Neuronal stem cell (in vitro differentiated cells): Measurements from ENCODE around the gene SARS2.

Experiments
- DNase-seq: peaks from one replicate; pipeline ENCODE4 v3.0.0-alpha.2; 2013; ENCODE audit warnings: low spot score
- H2AFZ ChIP-seq: one replicate; pipeline ENCODE4 v1.6.1; 2013; ENCODE audit warnings: mild to moderate bottlenecking, low read length, inconsistent platforms
- H2AK5ac ChIP-seq: 2 replicates; pipeline ENCODE4 v1.6.1; 2013; ENCODE audit warnings: low read depth, mild to moderate bottlenecking, inconsistent platforms, low read length, moderate library complexity, mixed read lengths
- H2BK120ac ChIP-seq: 2 replicates; pipeline ENCODE4 v1.6.1; 2013; ENCODE audit warnings: low read depth, mild to moderate bottlenecking, inconsistent platforms, low read length, moderate library complexity, mixed read lengths
- H2BK12ac ChIP-seq: one replicate; pipeline ENCODE4 v1.6.1; 2013; ENCODE audit warnings: low read length, inconsistent platforms
- H2BK15ac ChIP-seq: 2 replicates; pipeline ENCODE4 v1.6.1; 2013; ENCODE audit warnings: mild to moderate bottlenecking, low read length, inconsistent platforms, mixed read lengths
- H2BK5ac ChIP-seq: one replicate; pipeline ENCODE4 v1.6.1; 2013; ENCODE audit warnings: inconsistent platforms, mild to moderate bottlenecking, low read length, moderate library complexity
- H3K14ac ChIP-seq: one replicate; pipeline ENCODE4 v1.6.1; 2013; ENCODE audit warnings: low read length, inconsistent platforms
- H3K18ac ChIP-seq: 2 replicates; pipeline ENCODE4 v1.6.1; 2013; ENCODE audit warnings: low read length, inconsistent platforms
- H3K23ac ChIP-seq: 2 replicates; pipeline ENCODE4 v1.6.1; 2013; ENCODE audit warnings: low read depth, mild to moderate bottlenecking, mixed read lengths, low read length, inconsistent platforms; ENCODE audit not compliant: poor library complexity
- H3K27ac ChIP-seq: replicated peaks from 3 replicates; pipeline ENCODE4 v1.5.1; 2013; ENCODE audit warnings: low read length, inconsistent platforms
- H3K27me3 ChIP-seq, 3 experiments: 2 replicates each; pipeline ENCODE4 v1.6.1; 2013; ENCODE audit warnings: low read length in 3 of 3, mild to moderate bottlenecking in 2 of 3, inconsistent platforms in 1 of 3, low read depth in 1 of 3, mixed read lengths in 1 of 3, moderate library complexity in 1 of 3; ENCODE audit not compliant: control insufficient read depth in 3 of 3, insufficient read depth in 3 of 3
- H3K36me3 ChIP-seq, 2 donors: replicated peaks in 1 of 2; 2 replicates each; pipeline ENCODE4 v1.6.1; 2013; ENCODE audit warnings: low read length in 2 of 2; ENCODE audit not compliant: control insufficient read depth in 2 of 2, insufficient read depth in 2 of 2
- H3K4ac ChIP-seq: 2 replicates; pipeline ENCODE4 v1.6.1; 2013; ENCODE audit warnings: inconsistent platforms, mild to moderate bottlenecking, low read length, moderate library complexity
- H3K4me1 ChIP-seq, 2 donors: 1 replicate in 1 of 2; 2 replicates in 1 of 2; pipeline ENCODE4 v1.6.1; 2013; ENCODE audit warnings: low read length in 2 of 2, low read depth in 1 of 2; ENCODE audit not compliant: control insufficient read depth in 2 of 2, insufficient read depth in 1 of 2
- H3K4me2 ChIP-seq: one replicate; pipeline ENCODE4 v1.6.1; 2013; ENCODE audit warnings: mild to moderate bottlenecking, low read length, inconsistent platforms; ENCODE audit not compliant: insufficient read depth, poor library complexity, severe bottlenecking
- H3K4me3 ChIP-seq, 2 donors: 2 replicates each; pipeline ENCODE4 v1.5.1; 2013; ENCODE audit warnings: low read length in 2 of 2, mild to moderate bottlenecking in 2 of 2, inconsistent platforms in 1 of 2, moderate library complexity in 1 of 2
- H3K79me1 ChIP-seq: one replicate; pipeline ENCODE4 v1.6.1; 2013; ENCODE audit warnings: low read depth, mild to moderate bottlenecking, inconsistent platforms, low read length, moderate library complexity
- H3K9ac ChIP-seq: one replicate; pipeline ENCODE4 v1.6.1; 2013; ENCODE audit warnings: mild to moderate bottlenecking, low read depth, low read length, inconsistent platforms; ENCODE audit not compliant: poor library complexity
- H3K9me3 ChIP-seq, 2 donors: replicated peaks in 1 of 2; 2 replicates each; pipeline versions ENCODE3 to v1.6.1; 2013; ENCODE audit warnings: low read length in 2 of 2, mild to moderate bottlenecking in 2 of 2, inconsistent platforms in 1 of 2, low read depth in 1 of 2, mixed read lengths in 1 of 2, moderate library complexity in 1 of 2; ENCODE audit not compliant: control insufficient read depth in 2 of 2, insufficient read depth in 1 of 2
- H4K8ac ChIP-seq: one replicate; pipeline ENCODE4 v1.6.1; 2013; ENCODE audit warnings: low read depth, mild to moderate bottlenecking, inconsistent platforms, low read length, moderate library complexity
- H4K91ac ChIP-seq: one replicate; pipeline ENCODE4 v1.6.1; 2013; ENCODE audit warnings: low read length, low read depth, mild to moderate bottlenecking, inconsistent platforms; ENCODE audit not compliant: poor library complexity
- WGBS, 2 donors: extraction: QIAGEN DNeasy Blood & Tissue Kit; methylation state at CpG; one replicate each; pipeline ENCODE4 v1.1.7; 2013; ENCODE audit warnings: missing lambda C conversion rate in 2 of 2, mixed read lengths in 1 of 2; ENCODE audit not compliant: insufficient read length in 2 of 2, insufficient replicate concordance in 1 of 2; ENCODE audit errors: extremely low coverage in 2 of 2; 5-methylcytosine and 5-hydroxymethylcytosine counted together

Gene SARS2

DNA sequence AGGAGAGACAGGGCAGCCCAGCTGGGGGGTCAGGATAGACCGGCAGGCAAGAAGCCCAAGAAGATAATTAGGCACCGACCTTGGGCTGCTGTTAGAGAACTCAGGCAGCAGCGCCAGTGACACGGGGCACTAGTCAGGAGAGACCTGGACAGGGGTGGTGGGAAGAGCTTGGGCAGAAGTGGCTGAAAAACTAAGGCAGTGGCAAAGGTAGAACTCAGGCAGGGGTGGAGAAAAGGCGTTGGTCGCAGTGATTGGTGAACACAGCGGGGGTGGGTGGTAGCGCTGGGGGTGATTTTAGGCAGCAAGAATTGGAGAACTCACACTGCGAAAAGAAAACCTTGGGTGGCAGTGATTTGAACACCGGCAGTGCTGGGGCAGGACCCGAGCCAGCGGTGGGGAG lies 22.9 kb downstream of the SARS2 start:
- peak overlapping the region in 1 of 2 donors; percentile 40 for H3K4me3 ChIP-seq
- peaks cover 0 to 12% of the 10 kb centered on the region in 2 donors for H3K9me3 ChIP-seq
- no peak overlapping the region for H4K91ac ChIP-seq
- H3K27ac ChIP-seq = no peak overlapping the region
- no peaks in the 10 kb centered on the region for H3K79me1 ChIP-seq
- no peak overlapping the region for H4K8ac ChIP-seq
- no CpG with 5 or more reads among the region's 12 CpGs for WGBS, 2 donors
- peaks cover 0 to 2% of the 10 kb centered on the region in 2 donors for H3K4me1 ChIP-seq
- no peak overlapping the region for H2AFZ ChIP-seq
- no peak overlapping the region for H2AK5ac ChIP-seq
- no peaks in the 10 kb centered on the region for H3K27me3 ChIP-seq
- no peak for DNase-seq
- peak overlapping the region; percentile 24 for H3K9ac ChIP-seq
- H3K4ac ChIP-seq = no peak overlapping the region
- H3K14ac ChIP-seq = no peak overlapping the region
- H2BK120ac ChIP-seq = no peak overlapping the region
- no peak overlapping the region for H2BK15ac ChIP-seq
- H3K36me3 ChIP-seq = peaks cover 19 to 30% of the 10 kb centered on the region in 2 donors
- H2BK12ac ChIP-seq = no peak overlapping the region
- no peak overlapping the region for H2BK5ac ChIP-seq
- H3K4me2 ChIP-seq = no peak overlapping the region
- H3K18ac ChIP-seq = no peak overlapping the region
- H3K23ac ChIP-seq = no peak overlapping the region

DNA sequence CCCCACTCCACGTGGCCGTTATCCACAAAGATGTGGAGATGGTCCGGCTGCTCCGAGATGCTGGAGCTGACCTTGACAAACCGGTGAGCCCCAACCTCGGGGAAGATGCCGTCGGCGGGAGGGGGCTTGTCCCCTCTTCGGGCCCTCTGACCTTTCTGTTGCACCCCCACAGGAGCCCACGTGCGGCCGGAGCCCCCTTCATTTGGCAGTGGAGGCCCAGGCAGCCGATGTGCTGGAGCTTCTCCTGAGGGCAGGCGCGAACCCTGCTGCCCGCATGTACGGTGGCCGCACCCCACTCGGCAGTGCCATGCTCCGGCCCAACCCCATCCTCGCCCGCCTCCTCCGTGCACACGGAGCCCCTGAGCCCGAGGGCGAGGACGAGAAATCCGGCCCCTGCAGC lies 23.3 kb downstream of the SARS2 start:
- Histone ChIP-seq H3K4ac (no peak overlapping the region), H3K27me3 (no peaks in the 10 kb centered on the region), H3K4me3 (peak overlapping the region in 1 of 2 donors; percentile 40), H3K9ac (peak overlapping the region; percentile 24), H2AK5ac (no peak overlapping the region), H3K23ac (no peak overlapping the region), H2AFZ (no peak overlapping the region), H3K4me2 (no peak overlapping the region), H3K18ac (no peak overlapping the region), H3K14ac (no peak overlapping the region), H2BK120ac (no peak overlapping the region), H2BK5ac (no peak overlapping the region), H2BK12ac (no peak overlapping the region), H4K8ac (no peak overlapping the region), H3K79me1 (no peaks in the 10 kb centered on the region), H3K4me1 (peaks cover 0 to 2% of the 10 kb centered on the region in 2 donors), H2BK15ac (no peak overlapping the region), H4K91ac (no peak overlapping the region), H3K27ac (no peak overlapping the region), H3K9me3 (peaks cover 0 to 12% of the 10 kb centered on the region in 2 donors), H3K36me3 (peaks cover 19 to 30% of the 10 kb centered on the region in 2 donors)
- no peak for DNase-seq
- WGBS, 2 donors = no CpG with 5 or more reads among the region's 29 CpGs

DNA sequence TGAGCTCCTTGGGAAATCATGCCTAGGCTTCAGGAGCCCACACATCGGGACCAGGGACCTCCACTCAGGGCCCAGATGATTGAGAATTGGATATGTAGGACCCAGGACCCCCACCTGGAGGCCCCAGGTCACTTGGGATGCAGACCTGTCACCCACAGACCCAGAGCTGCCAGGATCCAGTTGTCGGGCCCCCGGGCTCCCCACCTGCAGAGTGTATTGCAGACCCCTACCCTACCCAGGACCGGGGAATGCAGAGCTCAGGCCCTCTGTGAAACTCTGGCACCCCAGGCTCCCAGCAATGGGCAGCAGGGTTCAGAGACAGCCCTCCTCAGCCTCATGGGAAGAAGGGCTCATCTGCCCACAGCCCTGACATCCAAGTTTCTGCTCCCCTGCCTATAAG lies 24.9 kb downstream of the SARS2 start:
- H3K9me3 ChIP-seq = peaks cover 2 to 19% of the 10 kb centered on the region in 2 donors
- no peak overlapping the region for H3K4ac ChIP-seq
- H4K8ac ChIP-seq = no peak overlapping the region
- H3K18ac ChIP-seq = no peak overlapping the region
- H2BK12ac ChIP-seq = no peak overlapping the region
- H3K4me1 ChIP-seq = peaks cover 0 to 2% of the 10 kb centered on the region in 2 donors
- H2BK120ac ChIP-seq = no peak overlapping the region
- no peak overlapping the region for H3K4me3 ChIP-seq
- H3K36me3 ChIP-seq = peaks cover 19 to 30% of the 10 kb centered on the region in 2 donors
- no peak overlapping the region for H2BK15ac ChIP-seq
- no peak overlapping the region for H3K4me2 ChIP-seq
- H3K27me3 ChIP-seq = no peaks in the 10 kb centered on the region
- peaks cover 2% of the 10 kb centered on the region for H3K79me1 ChIP-seq
- no peak for DNase-seq
- H3K27ac ChIP-seq = no peak overlapping the region
- WGBS, 2 donors = no CpG with 5 or more reads among the region's 4 CpGs
- no peak overlapping the region for H3K14ac ChIP-seq
- H3K23ac ChIP-seq = no peak overlapping the region
- peak overlapping the region; percentile 12 for H3K9ac ChIP-seq
- H4K91ac ChIP-seq = no peak overlapping the region
- no peak overlapping the region for H2AK5ac ChIP-seq
- no peak overlapping the region for H2AFZ ChIP-seq
- no peak overlapping the region for H2BK5ac ChIP-seq

DNA sequence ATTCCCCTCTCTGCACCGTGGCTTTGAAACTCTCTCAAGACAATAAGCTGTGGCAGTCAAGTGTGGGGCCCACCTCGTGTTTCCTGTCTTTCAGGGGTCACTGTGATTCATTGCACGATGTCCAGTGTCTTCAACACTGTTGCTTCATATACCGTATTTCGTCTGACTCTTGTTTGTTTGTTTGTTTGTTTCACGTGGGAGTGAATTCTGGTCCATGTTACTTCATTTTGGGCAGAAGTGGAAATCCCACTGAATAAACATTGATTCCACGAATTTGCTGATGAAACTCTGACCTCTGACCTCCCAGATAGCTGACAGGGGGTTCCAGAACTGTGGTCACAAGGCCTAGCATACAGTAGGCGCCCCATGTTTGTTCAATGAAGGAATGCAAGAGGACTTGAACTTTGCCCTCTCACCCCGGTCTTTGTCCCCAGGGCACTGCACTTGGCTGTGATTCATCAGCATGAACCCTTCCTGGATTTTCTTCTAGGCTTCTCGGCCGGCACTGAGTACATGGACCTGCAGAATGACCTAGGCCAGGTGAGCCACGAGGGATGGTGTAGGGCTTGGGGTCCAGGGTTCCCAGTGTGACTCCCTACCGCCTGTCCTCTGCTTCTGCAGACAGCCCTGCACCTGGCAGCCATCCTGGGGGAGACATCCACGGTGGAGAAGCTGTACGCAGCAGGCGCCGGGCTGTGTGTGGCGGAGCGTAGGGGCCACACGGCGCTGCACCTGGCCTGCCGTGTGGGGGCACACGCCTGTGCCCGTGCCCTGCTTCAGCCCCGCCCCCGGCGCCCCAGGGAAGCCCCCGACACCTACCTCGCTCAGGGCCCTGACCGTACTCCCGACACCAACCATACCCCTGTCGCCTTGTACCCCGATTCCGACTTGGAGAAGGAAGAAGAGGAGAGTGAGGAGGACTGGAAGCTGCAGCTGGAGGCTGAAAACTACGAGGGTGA lies 25.7 kb downstream of the SARS2 start:
- Histone ChIP-seq H4K8ac (no peak overlapping the region), H3K18ac (no peak overlapping the region), H3K79me1 (peaks cover 2% of the 10 kb centered on the region), H3K4me2 (no peak overlapping the region), H3K23ac (no peak overlapping the region), H2BK120ac (no peak overlapping the region), H3K27ac (no peak overlapping the region), H2BK12ac (no peak overlapping the region), H3K4me1 (peaks cover 0 to 2% of the 10 kb centered on the region in 2 donors), H2BK15ac (no peak overlapping the region), H3K36me3 (peaks cover 19 to 30% of the 10 kb centered on the region in 2 donors), H3K27me3 (no peaks in the 10 kb centered on the region), H3K4me3 (no peak overlapping the region), H3K4ac (no peak overlapping the region), H3K14ac (no peak overlapping the region), H4K91ac (no peak overlapping the region), H2AFZ (no peak overlapping the region), H2BK5ac (no peak overlapping the region), H2AK5ac (no peak overlapping the region), H3K9ac (no peak overlapping the region), H3K9me3 (peaks cover 2 to 19% of the 10 kb centered on the region in 2 donors)
- WGBS, 2 donors = no CpG with 5 or more reads among the region's 35 CpGs
- DNase-seq = no peak
